GM21390 (cell line): ENCODE measurements around the gene GBE1.
A peak's percentile ranks its signal among the peaks of the same experiment; 100 is the strongest.
"Not testable (repeated sequence)": the region's sequence is repeated elsewhere in the genome, so short reads cannot be mapped to it uniquely, and the experiment has no call there.

Source experiments
- ATAC-seq: cut with Tn5 transposase; IDR thresholded peaks from one replicate; pipeline ENCODE4 v1.9.1; 2021; ENCODE audit not compliant: unreplicated experiment

The GBE1 gene

DNA sequence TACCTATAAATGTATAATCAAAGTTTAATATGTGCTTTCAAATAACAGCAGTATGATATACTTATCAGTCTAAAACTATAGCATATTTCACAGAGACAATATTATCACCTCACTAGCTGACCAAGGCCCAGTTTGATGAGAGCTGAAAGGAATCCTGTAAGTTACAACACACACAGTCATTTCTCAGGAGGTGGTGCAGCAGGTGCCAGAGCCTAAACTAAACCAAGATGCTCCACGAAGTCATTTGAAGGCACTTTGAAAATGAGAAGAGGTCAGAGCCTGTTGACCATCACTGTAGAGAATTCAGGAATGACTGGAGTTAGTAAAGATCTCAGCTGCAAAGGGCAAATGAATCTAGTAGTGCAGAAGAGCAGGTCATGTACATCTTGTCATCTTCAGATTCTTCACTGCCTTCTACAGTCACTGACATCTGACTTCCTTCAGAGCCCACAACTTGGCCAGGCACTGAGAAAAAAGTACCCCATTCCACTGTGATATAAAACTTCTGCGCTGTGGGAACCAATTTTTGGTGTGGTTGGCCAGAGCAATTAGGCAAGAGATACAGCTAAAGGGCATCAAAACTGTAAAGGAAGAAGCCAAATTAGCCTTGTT, 7.9 kb downstream of the GBE1 start:
- no peak for ATAC-seq

DNA sequence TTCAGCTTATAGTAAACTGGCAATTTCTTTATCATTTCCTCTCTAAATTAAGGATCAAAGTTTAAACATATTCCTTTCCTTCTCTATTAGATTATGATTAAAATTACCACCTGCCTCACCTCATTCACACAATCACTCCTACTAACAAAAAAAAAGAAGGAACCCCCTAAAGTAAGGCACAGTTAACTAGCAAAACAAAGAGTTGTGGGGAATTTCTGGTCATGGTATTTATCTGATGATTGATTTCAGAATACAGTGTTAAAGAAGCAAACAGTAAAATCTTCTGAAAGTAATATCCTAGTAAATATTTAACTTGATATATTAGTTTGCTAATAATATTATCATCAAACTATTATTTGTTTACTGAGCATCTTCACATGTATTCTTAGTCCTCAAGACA, 8.8 kb downstream of the GBE1 start:
- ATAC-seq: no peak

DNA sequence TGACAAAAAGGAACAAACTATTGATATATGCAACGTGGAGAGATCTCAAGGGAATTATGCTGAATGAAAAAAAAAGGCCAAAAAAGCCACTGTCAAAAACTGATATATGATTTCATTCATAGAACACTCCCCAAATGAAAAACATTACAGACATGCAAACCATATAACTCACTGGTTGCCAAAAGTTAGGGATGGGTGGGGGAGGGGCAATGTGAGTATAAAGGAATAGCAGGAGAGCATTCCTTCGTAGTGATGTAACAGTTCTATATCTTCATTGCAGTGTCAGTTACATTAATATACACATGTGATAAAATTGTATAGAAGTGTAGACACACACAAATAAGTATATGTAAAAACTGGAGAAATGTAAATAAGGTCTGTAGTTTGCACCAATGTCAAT, 12.2 kb downstream of the GBE1 start:
- ATAC-seq: no peak

DNA sequence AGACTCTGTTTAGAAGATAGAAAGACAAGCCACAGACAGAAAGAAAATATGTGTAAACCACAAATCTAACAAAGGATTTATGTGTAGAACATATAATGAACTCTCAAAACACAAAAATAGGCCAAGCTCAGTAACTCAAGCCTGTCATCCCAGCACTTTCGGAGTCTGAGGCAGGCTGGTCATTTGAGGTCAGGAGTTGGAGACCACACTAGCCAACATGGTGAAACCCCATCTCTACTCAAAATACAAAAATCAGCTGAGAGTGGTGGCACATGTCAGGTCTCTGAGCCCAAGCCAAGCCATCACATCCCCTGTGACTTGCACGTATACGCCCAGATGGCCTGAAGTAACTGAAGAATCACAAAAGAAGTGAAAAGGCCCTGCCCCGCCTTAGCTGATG, 14.2 kb downstream of the GBE1 start:
- not testable (repeated sequence) for ATAC-seq

DNA sequence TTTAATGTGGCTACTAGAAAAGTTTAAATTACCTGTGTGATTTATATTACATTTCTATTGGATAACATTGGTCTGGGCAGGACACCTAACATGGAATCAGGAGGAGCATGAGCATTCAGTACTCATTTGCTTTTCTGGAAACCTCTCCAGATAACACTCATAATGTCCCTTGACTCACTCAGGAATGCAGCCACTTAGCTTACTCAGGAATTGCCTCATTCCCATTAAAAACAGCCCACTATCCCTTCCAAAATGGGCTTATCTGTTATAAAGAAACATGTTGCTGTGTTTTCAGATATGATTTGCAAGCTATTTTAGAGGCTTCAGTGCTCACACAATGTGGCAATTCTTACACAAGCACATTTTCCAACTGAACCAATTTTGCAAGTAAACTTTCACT, 17.1 kb downstream of the GBE1 start:
- ATAC-seq: no peak

DNA sequence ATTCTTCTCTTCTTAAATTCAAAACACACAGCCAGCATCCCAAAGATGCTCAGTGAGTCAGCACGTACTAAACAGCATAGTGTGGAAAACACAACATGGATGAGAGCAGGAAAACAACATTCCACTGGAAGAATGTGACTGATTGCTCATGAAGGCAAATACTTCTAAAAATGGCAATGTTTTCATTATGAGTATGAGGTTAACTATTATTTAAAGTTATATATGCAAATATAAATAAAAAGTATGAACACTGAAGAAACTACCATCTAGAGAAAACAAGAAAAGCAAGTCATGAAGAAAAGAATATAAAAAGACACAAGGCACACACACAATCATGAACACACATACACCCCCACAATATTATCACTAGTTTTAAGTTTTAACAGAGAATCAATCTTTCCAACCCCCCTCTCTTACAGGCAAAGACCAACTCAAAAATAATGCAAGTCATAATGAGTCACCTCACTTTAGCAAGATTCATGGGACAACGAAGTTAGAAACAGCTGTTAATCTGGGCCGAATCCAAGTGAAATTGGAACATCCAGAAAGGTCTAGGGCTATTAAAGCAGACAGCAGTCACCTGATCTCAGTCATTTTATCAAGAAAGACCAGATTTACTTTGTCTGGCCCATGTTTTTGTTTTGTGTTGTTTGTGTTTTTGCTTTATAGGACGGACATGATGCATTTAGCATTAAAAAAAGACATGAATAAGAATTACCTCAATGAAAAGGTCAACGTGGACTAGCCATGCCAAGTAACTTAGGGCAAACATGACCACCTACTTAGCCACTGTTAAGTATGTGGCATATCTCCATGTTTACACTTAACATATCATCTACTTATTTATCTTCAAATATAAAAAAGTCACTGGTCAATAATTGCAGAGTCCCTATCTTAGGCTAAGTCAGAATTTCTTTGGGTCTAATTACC, 18.1 kb downstream of the GBE1 start:
- no peak for ATAC-seq

DNA sequence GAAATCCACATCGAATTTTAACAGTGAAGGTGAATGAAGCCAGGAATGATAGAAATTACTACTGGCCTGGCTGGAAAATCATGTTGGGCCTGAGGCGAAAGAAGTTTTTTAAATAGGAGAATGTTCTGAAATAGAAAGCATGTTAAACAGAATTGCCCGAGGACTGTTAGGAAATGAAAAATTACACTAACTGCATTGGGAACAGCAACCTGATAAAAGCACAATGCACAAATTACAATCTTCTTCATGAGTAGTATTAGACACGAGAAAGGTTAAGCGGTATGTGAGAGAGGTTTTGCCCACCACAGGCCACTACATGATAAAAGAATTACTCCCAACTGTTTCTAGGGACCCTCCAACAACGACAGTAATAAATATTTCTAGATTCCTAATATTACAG, 18.9 kb downstream of the GBE1 start:
- ATAC-seq: no peak

DNA sequence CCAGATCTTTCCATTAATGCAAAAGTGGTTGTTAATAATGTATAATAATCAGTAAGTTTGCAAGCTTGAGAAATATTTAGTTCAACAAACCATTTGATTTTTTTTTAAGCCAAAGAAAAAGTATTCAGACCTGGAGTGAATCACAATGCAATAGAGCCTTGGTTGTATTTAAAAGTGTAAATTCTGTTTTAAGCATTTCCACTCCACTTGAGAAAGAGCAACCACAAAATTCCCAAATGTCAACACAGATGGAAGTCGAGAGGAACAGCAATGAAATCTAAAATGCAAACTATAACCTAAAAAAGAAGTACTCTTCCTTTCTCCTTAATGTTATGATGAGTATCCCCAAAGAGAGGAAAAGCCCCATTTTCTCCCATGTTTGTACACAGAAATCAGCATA, 20.2 kb downstream of the GBE1 start:
- ATAC-seq: no peak

DNA sequence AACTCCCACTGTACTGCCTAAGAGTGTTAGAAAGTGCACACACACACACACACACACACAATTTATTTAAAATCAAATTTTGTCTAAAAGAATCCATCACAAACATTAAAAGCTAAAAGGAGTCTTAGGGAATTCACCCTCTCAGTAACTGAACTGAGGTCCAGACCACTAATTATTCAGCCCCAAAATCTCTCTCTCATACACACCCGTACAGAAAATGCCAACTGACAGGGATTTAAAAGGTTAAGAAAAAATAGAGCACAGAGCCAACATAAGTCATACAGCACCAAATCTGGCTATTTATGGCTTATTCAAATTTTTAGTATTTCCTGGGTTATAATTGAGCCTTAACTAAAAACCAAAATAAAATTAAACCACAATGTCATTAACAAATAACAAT, 20.7 kb downstream of the GBE1 start:
- ATAC-seq: no peak

DNA sequence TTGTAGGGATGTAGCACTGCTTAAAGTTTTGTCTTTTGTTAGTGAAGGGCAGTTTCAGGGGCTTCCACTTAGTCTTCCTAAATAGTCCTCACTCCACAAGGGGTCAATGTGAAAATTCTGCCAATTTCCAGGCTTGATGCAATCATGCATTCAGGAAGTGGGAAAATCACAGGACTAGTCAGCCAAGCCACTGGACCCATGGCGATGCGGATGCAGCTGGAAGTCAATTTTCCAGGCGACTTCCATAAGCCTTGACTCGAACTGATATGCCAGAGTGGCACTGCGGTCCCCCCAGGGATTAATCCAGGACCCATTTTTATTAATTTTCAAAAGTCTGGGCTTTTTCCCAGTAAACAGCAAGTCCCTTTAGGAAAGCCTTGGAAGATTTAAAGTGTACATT, 26.1 kb downstream of the GBE1 start:
- ATAC-seq: no peak

DNA sequence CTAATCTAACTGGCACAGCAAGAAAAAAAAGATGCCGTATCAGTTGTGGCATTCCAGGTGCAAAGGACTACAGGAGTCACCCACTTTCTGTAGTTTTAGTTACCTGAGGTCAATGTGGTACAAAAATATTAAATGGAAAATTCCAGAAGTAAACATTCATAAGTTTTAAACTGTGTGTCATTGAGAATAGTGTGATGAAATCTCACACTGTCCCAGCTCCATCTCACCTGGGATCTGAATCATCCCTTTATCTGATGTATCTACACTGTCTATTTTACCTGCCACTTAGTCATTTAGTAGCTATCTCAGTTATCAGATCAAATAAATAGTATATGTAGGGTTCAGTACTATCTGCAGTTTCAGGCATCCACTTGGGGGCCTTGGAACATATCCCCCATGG, 26.7 kb downstream of the GBE1 start:
- ATAC-seq: no peak

DNA sequence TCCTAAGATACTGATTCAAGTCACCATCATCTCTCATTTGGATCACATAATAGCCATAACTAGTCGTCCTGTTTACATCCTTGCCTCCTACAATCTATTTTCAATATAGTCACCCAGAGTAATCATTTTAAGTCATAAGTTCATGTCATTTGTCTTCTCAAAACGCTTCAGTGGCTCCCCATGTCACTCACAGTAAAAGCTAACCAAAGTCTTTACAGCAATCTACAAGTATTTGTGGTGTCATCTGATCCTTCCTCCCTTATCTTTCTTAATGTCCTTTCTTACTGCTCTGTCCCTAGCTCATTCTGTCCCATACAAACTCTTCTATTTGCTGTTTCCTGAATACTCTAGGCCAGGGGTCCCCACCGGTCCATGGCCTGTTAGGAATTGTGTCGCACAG, 28.8 kb downstream of the GBE1 start:
- no peak for ATAC-seq

DNA sequence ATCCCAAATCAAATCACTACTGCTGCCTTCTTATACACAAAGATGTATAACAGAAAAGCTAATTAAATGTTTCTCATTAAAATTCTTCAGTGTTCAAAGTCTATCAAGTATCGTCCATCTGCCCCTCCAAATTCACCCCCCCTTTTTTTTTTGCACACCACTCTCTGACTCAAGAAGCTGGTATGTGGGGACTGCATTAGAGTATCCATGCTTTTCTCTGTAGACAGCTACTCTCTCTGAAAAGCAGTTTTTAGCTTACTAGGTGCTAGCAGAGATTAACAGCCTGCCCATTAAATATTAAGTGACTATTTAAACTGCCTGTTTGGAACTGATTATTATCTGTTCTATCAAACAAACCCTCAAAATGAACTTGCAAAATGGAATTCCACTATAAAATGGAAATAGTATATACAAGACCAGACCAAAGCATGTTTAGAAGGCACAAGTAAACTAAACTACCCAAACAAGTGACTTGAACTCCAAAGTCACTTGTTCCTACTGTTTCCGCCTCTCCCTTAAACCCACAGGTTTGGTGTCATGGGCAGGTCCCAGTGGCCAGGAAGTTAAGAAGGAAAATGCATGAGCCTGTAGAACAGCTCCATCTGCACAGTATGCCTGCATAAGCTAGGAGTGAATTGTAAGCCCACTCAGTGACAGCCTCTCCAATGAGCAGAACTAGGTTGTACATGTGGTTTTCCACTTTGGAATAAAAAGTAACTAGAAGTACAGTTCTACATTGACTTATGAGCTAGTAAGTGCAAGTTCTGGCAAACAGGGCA, 32.5 kb downstream of the GBE1 start:
- no peak for ATAC-seq

DNA sequence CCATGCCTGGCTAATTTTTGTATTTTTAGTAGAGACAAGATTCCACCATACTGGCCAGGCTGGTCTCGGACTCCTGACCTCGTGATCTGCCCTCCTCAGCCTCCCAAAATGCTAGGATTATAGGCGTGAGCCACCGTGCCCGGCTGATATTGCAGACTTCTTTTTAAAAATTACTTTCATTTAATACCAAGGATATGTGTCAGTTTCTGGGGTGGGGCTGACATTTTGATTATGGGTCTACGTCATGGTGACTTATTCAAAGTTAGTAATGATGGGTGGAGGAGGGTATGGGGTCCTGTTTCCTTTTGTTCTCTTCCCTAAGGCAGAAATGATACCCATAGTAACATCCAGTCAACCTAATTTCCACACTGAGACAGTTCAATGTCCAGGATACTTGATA, 34.7 kb downstream of the GBE1 start:
- no peak for ATAC-seq

DNA sequence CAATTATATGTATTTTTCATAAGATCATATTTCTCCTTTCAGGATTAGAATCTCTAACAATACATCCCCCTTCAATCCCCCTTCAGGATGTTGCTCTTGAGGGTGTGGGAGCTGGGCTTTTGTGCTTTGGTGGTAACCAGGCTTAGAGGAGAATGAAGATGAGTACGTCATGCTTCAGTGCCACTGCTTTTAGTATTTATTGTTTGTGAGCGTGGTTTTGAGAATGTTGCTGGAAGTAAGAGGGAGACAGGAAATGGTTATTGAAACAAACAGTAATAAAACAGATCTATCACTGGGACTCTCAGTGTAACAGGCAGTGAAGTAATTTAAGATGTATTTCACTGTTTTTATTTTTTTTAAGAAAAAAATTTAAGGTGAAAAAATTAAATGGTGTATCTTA, 35.3 kb downstream of the GBE1 start:
- peak; percentile 47 for ATAC-seq

DNA sequence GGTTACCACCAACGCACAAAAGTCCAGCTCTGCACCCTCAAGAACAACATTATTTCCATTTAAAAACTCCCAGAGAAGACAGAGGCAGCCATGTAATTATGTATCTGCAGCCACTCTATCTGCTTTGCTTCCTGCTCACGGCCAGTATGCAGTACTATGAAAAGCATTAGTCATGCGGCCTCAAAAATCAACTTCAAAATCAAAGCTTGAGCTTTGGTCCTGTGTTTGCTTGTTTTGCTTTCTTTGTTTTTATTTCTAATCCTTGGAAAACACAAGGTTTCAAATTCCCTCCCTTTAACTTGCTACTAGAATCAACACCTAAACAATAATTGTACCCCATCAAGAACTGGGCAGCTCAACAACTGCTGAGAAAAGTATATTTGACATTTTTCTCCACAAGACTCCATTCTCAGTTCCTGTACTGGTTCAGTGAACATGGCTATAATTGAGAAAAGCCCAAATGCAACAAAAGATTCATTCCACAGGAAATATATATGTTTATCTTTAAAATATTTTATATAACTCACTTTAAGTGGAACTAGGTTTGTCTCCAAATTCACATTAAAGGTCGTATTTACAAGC, 37.6 kb downstream of the GBE1 start:
- no peak for ATAC-seq

DNA sequence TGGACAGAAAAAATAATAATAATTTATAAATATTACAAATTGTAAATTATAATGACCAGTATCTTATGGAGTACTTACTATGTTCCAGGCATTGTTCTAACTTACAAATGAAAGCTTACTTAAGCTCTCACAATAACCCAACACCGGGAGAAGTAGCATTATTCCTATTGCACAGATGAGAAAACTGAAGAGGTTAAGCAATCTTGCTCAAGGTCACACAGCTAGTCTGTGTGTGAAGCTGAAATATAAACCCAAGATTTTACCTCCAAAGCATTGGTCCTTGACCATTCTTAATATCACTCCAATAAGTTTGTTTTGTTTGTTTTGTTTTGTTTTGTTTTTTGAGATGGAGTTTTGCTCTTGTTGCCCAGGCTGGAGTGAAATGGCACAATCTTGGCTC, 43.1 kb downstream of the GBE1 start:
- no peak for ATAC-seq

DNA sequence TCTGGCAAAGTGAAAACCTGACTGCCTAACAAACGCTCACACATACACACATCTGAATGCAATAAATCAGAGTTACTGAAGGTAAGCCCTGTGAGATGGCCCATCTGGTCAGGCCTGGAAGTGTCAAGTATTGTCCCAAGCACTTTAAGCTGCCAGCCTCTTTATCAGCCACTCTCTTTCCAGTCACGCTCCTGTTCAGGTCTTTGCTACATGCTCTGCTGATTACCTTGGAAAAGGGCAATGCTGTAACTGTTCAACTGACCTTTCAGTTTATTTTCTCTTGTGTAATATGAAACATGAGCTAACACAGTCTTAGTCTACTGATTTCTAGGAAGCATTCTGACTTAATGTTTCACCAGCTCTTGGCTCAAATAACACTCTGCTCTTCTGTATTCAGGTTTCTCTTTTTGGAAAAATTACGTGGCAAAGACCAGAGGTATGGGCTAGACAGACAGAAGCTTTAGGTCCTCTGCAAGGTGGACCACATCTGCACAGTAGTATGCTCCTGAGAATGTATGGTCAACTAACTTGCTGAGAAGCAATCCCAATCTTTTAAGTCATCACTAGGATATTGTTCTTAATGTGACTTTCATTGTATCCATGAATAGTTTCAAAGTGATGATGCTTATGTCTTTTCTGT, 44.5 kb downstream of the GBE1 start:
- no peak for ATAC-seq

DNA sequence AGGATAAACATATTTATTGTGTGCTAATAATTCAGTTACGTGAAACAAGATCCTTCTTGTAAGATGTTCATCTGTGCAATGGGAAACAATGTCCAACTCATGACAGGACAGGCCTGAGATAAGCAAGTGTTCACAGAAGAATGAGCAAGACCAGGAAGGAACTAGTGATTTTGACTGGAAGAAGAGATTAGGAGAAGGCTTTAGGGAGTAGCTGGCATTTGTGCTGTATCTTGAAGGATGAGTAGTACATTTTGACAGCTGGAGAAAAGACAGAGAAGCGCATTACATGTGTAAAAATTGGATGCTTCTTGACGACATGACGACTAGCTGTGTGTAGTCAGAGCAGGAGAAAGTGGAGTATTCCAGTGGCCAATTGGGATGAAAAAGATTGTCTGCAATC, 48.4 kb downstream of the GBE1 start:
- no peak for ATAC-seq

DNA sequence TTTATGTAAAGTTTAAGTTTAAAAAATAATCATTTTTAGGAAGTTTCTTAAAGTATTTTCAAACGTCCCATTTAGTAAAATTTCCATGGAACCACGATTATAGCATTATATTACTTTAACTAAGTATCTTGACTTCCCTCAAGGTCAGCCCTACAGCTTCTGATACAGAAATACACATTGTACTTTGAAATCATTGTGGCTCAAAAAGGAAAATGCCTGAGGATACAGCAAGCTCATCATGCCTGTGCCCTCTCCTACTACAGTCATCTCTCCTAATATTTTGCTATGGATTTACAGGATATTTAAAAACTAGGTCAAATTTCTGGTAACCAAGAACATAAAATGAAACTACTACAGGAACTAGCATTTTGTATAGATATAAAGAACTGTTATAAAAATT, 51.8 kb downstream of the GBE1 start:
- no peak for ATAC-seq

DNA sequence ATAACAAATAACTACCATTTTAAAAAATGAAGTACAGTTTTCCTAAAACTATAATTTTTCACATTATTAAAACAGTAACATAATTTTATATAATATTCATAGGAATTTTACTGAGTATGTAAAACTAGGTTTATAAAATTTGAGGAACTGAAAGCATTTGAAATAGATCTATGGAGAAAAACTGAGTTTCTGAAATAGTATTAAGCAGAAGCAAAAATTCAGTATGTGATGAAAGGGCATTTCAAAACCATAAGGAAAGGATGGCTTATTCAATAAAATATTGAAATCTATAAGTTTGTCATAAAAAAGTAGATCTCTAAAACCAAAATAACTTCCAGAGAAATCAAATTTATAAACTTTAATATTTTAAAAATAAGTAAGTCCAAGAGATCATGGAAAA, 53.4 kb downstream of the GBE1 start:
- no peak for ATAC-seq
